H9 (cell line): ENCODE data around the gene KRCC1. TPM values are rescaled to one million over a fixed set of nuclear protein-coding genes. Genes with fewer than 3 reads are reported as not detected.

Source experiments
- DNase-seq: peaks from one replicate; pipeline ENCODE4 v3.0.0-alpha.2; 2017
- H2AFZ ChIP-seq: one replicate; pipeline ENCODE4 v1.6.1; 2013; ENCODE audit warnings: mild to moderate bottlenecking, low read length, control low read depth, moderate library complexity
- H2AK5ac ChIP-seq: 2 replicates; pipeline ENCODE4 v1.6.1; 2013; ENCODE audit warnings: low read length, control low read depth, mixed read lengths; ENCODE audit not compliant: insufficient read length
- H2BK120ac ChIP-seq: one replicate; pipeline ENCODE4 v1.6.1; 2013; ENCODE audit warnings: low read depth, mild to moderate bottlenecking, low read length, control low read depth, inconsistent platforms; ENCODE audit not compliant: poor library complexity, severe bottlenecking
- H2BK12ac ChIP-seq: 2 replicates; pipeline ENCODE4 v1.6.1; 2013; ENCODE audit warnings: low read length, control low read depth, mixed read lengths, low read depth; ENCODE audit not compliant: insufficient read length
- H2BK15ac ChIP-seq: 2 replicates; pipeline ENCODE4 v1.6.1; 2013; ENCODE audit warnings: low read depth, low read length, control low read depth
- H2BK20ac ChIP-seq: one replicate; pipeline ENCODE4 v1.6.1; 2013; ENCODE audit warnings: low read depth, mild to moderate bottlenecking, low read length, control low read depth, inconsistent platforms; ENCODE audit not compliant: poor library complexity, severe bottlenecking
- H2BK5ac ChIP-seq: 2 replicates; pipeline ENCODE4 v1.6.1; 2013; ENCODE audit warnings: low read length, control low read depth, mixed read lengths; ENCODE audit not compliant: insufficient read length
- H3K14ac ChIP-seq: 2 replicates; pipeline ENCODE4 v1.6.1; 2013; ENCODE audit warnings: low read length, control low read depth; ENCODE audit not compliant: insufficient read depth
- H3K18ac ChIP-seq: 2 replicates; pipeline ENCODE4 v1.6.1; 2013; ENCODE audit warnings: low read depth, mild to moderate bottlenecking, mixed read lengths, low read length, control low read depth; ENCODE audit not compliant: insufficient read length
- H3K23ac ChIP-seq: 2 replicates; pipeline ENCODE4 v1.6.1; 2013; ENCODE audit warnings: low read length, control low read depth, mixed read lengths, low read depth; ENCODE audit not compliant: insufficient read length
- H3K23me2 ChIP-seq: 2 replicates; pipeline ENCODE4 v1.6.1; 2013; ENCODE audit warnings: low read depth, mild to moderate bottlenecking, mixed read lengths, low read length, control low read depth; ENCODE audit not compliant: insufficient read length, poor library complexity, severe bottlenecking
- H3K27ac ChIP-seq: 2 replicates; pipeline ENCODE4 v1.5.1; 2013; ENCODE audit warnings: low read length, control low read depth, mixed read lengths, low read depth; ENCODE audit not compliant: insufficient read length
- H3K27me3 ChIP-seq: 2 replicates; pipeline ENCODE4 v1.6.1; 2013; ENCODE audit warnings: low read length, control low read depth, inconsistent platforms; ENCODE audit not compliant: insufficient read depth
- H3K4ac ChIP-seq: 2 replicates; pipeline ENCODE4 v1.6.1; 2013; ENCODE audit warnings: low read depth, mild to moderate bottlenecking, control low read depth, inconsistent platforms, low read length, moderate library complexity
- H3K4me1 ChIP-seq: 2 replicates; pipeline ENCODE4 v1.6.1; 2013; ENCODE audit warnings: low read length, control low read depth, inconsistent platforms; ENCODE audit not compliant: insufficient read depth
- H3K4me2 ChIP-seq: 2 replicates; pipeline ENCODE4 v1.6.1; 2013; ENCODE audit warnings: low read length, control low read depth, mixed read lengths; ENCODE audit not compliant: insufficient read length, insufficient read depth
- H3K56ac ChIP-seq: 2 replicates; pipeline ENCODE4 v1.6.1; 2013; ENCODE audit warnings: low read depth, mild to moderate bottlenecking, mixed read lengths, low read length, control low read depth; ENCODE audit not compliant: insufficient read length
- H3K79me1 ChIP-seq: 2 replicates; pipeline ENCODE4 v1.6.1; 2013; ENCODE audit warnings: low read depth, mild to moderate bottlenecking, moderate library complexity, low read length, control low read depth, inconsistent platforms; ENCODE audit not compliant: insufficient read depth, poor library complexity, severe bottlenecking
- H3K79me2 ChIP-seq: 2 replicates; pipeline ENCODE4 v1.6.1; 2013; ENCODE audit warnings: low read length, control low read depth, inconsistent platforms; ENCODE audit not compliant: insufficient read depth
- H3K9ac ChIP-seq: 2 replicates; pipeline ENCODE4 v1.6.1; 2013; ENCODE audit warnings: low read length, control low read depth, mixed read lengths; ENCODE audit not compliant: insufficient read length; ENCODE audit errors: extremely low read depth
- H3K9me3 ChIP-seq: one replicate; pipeline ENCODE4 v1.6.1; 2013; ENCODE audit warnings: low read depth, low read length, inconsistent platforms; ENCODE audit not compliant: control insufficient read depth
- H3T11ph ChIP-seq: one replicate; pipeline ENCODE4 v1.6.1; 2013; ENCODE audit warnings: mild to moderate bottlenecking, low read length, control low read depth, inconsistent platforms
- H4K20me1 ChIP-seq: one replicate; pipeline ENCODE4 v1.6.1; 2013; ENCODE audit not compliant: control insufficient read depth, insufficient read length, insufficient read depth
- H4K5ac ChIP-seq: 2 replicates; pipeline ENCODE4 v1.6.1; 2013; ENCODE audit warnings: low read depth, mild to moderate bottlenecking, mixed read lengths, low read length, control low read depth; ENCODE audit not compliant: insufficient read length
- H4K8ac ChIP-seq: replicated peaks from 2 replicates; pipeline ENCODE4 v1.6.1; 2013; ENCODE audit warnings: low read length, control low read depth, mixed read lengths, low read depth; ENCODE audit not compliant: insufficient read length
- H4K91ac ChIP-seq: 2 replicates; pipeline ENCODE4 v1.6.1; 2013; ENCODE audit warnings: low read depth, mild to moderate bottlenecking, moderate library complexity, mixed read lengths, low read length, control low read depth; ENCODE audit not compliant: insufficient read length
- H3K27ac Mint-ChIP-seq, 3 experiments: 2 replicates in 2 of 3; 3 replicates in 1 of 3; pipeline ENCODE4 v1.8.0; 2020 to 2021; ENCODE audit warnings: mixed read lengths in 3 of 3, mild to moderate bottlenecking in 1 of 3, moderate library complexity in 1 of 3
- H3K27me3 Mint-ChIP-seq: 2 replicates; pipeline ENCODE4 v1.8.0; 2021; ENCODE audit warnings: low read depth, mild to moderate bottlenecking, moderate library complexity, mixed read lengths
- H3K36me3 Mint-ChIP-seq, 3 experiments: 2 replicates in 2 of 3; 3 replicates in 1 of 3; pipeline ENCODE4 v1.8.0; 2020 to 2021; ENCODE audit warnings: low read depth in 3 of 3, mixed read lengths in 3 of 3; ENCODE audit not compliant: insufficient read depth in 1 of 3
- H3K4me1 Mint-ChIP-seq, 2 experiments: 2 replicates each; pipeline ENCODE4 v1.8.0; 2020; ENCODE audit warnings: mixed read lengths in 2 of 2
- H3K4me3 Mint-ChIP-seq, 2 experiments: 2 replicates in 1 of 2; 3 replicates in 1 of 2; pipeline ENCODE4 v1.8.0; 2020 to 2021; ENCODE audit warnings: mild to moderate bottlenecking in 2 of 2, mixed read lengths in 2 of 2, moderate library complexity in 1 of 2
- H3K9me3 Mint-ChIP-seq, 2 experiments: 2 replicates in 1 of 2; 3 replicates in 1 of 2; pipeline ENCODE4 v1.8.0; 2020; ENCODE audit warnings: mild to moderate bottlenecking in 2 of 2, mixed read lengths in 2 of 2, moderate library complexity in 1 of 2
- WGBS: extraction: QIAGEN DNeasy Blood & Tissue Kit; methylation state at CpG from one replicate; pipeline ENCODE4 v1.1.7; 2013; ENCODE audit warnings: missing lambda C conversion rate, low lambda C conversion rate, mixed read lengths; ENCODE audit not compliant: insufficient read length; ENCODE audit errors: extremely low coverage; 5-methylcytosine and 5-hydroxymethylcytosine counted together
- total RNA-seq: library from RNA; stranded (reverse); gene quantifications from 2 replicates; pipeline ENCODE4 v1.2.1, GENCODE V29; 2021
- TF ChIP-seq, protein P1 (sequence below): fragments of 200-600 bp; sonication (generic); conservative IDR thresholded peaks from 3 replicates; pipeline ENCODE4 v1.8.0; 2021; ENCODE audit warnings: antibody characterized with exemption, mild to moderate bottlenecking

The KRCC1 gene
- total RNA-seq, 1 experiment from 2014 or later = 8.2 TPM

DNA sequence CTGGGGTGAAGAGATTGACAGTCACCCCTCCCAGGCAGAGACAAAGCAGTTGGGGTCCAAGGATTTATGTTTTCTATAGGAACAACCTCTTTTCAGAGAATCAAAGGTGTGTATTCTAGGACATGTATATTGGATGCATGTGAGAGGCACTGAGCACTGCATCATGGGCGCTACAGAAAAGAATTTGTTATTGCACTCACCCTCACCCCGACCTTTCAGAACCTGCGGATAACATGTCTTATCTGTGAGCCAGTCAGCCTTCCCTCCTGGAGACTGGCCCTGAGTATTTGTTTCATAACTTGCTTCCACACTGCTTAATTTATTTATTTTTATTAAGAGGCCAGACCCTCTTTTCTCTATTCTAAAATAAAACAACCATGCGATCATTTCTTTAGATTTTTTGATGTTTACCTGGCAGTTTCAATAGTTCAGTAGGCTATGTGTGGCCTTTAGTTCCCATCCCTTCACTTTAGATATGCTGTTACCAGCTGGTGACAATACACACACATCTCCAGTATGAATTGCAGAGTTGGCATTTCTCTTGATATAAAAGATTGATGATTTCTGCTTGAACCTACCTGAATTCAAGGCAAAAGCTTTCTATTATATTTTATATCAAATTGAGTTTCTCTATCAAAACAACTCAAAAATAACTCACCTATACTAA is 42.4 kb upstream of the KRCC1 start:
- Histone ChIP-seq H4K91ac (no peak overlapping the region), H2BK12ac (no peak overlapping the region), H3K56ac (no peak overlapping the region), H3K14ac (no peak overlapping the region), H2BK15ac (no peak overlapping the region), H3K9me3 (no peaks in the 10 kb centered on the region), H4K8ac (no peak overlapping the region), H3K79me2 (no peaks in the 10 kb centered on the region), H2BK5ac (no peak overlapping the region), H3K4ac (no peak overlapping the region), H3K18ac (no peak overlapping the region), H2AK5ac (no peak overlapping the region), H2BK20ac (no peak overlapping the region), H3K27ac (no peak overlapping the region), H4K5ac (no peak overlapping the region), H3K27me3 (no peaks in the 10 kb centered on the region), H3K23ac (no peak overlapping the region), H3K9ac (no peak overlapping the region), H2BK120ac (no peak overlapping the region), H3K23me2 (no peaks in the 10 kb centered on the region), H3K4me1 (no peaks in the 10 kb centered on the region; the same call in 1 of the 2 replicates), H3K79me1 (no peaks in the 10 kb centered on the region), H2AFZ (no peak overlapping the region), H3K4me2 (no peak overlapping the region), H4K20me1 (no peaks in the 10 kb centered on the region), H3T11ph (no peak overlapping the region)
- TF ChIP-seq, protein P1, sequence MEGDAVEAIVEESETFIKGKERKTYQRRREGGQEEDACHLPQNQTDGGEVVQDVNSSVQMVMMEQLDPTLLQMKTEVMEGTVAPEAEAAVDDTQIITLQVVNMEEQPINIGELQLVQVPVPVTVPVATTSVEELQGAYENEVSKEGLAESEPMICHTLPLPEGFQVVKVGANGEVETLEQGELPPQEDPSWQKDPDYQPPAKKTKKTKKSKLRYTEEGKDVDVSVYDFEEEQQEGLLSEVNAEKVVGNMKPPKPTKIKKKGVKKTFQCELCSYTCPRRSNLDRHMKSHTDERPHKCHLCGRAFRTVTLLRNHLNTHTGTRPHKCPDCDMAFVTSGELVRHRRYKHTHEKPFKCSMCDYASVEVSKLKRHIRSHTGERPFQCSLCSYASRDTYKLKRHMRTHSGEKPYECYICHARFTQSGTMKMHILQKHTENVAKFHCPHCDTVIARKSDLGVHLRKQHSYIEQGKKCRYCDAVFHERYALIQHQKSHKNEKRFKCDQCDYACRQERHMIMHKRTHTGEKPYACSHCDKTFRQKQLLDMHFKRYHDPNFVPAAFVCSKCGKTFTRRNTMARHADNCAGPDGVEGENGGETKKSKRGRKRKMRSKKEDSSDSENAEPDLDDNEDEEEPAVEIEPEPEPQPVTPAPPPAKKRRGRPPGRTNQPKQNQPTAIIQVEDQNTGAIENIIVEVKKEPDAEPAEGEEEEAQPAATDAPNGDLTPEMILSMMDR = no peak
- no peak overlapping the region for H3K27ac Mint-ChIP-seq
- DNase-seq = no peak
- H3K9me3 Mint-ChIP-seq = no peaks in the 10 kb centered on the region
- WGBS = no CpG with 5 or more reads among the region's 4 CpGs
- H3K27me3 Mint-ChIP-seq = no peaks in the 10 kb centered on the region; the same call in 1 of the 2 replicates
- H3K36me3 Mint-ChIP-seq = no peaks in the 10 kb centered on the region
- H3K4me1 Mint-ChIP-seq = peaks cover 28 to 45% of the 10 kb centered on the region in 2 experiments
- H3K4me3 Mint-ChIP-seq = no peak overlapping the region
